ENCODE results near the gene SPACDR. TPM values are rescaled to one million over a fixed set of nuclear protein-coding genes. Genes with fewer than 3 reads are reported as not detected.

The SPACDR gene
- total RNA-seq, 1 donor from 2014 or later = 2.8 TPM

GRCh38 chr7:100425347-100425746 is 38.7 kb downstream of the SPACDR start:
- H3K4me3 Mint-ChIP-seq = no peak overlapping the region
- peaks cover 5% of the 10 kb centered on the region for H3K4me1 Mint-ChIP-seq (ENCODE audit: unreplicated experiment)
- no peak for DNase-seq (ENCODE audit: extremely low spot score, unreplicated experiment)
- peaks cover 17% of the 10 kb centered on the region for H3K27me3 Mint-ChIP-seq
- TF ChIP-seq CTCF (conservative IDR thresholded peaks at IDR 0.05) = no peak
- no peak overlapping the region for H3K27ac Mint-ChIP-seq
- H3K9me3 Mint-ChIP-seq = no peaks in the 10 kb centered on the region
- peaks cover 6% of the 10 kb centered on the region for H3K36me3 Mint-ChIP-seq

- Mint-ChIP-seq H3K27me3 (peaks cover 3% of the 10 kb centered on the region), H3K36me3 (no peaks in the 10 kb centered on the region), H3K4me1 (ENCODE audit: unreplicated experiment) (peaks cover 4% of the 10 kb centered on the region), H3K9me3 (no peaks in the 10 kb centered on the region), H3K4me3 (no peak overlapping the region), H3K27ac (no peak overlapping the region)
- DNase-seq (ENCODE audit: extremely low spot score, unreplicated experiment) = no peak
- no peak for TF ChIP-seq CTCF (conservative IDR thresholded peaks at IDR 0.05)
Measured at GRCh38 chr7:100423315-100423714, 40.7 kb downstream of the SPACDR start.

- H3K9me3 Mint-ChIP-seq = no peaks in the 10 kb centered on the region
- no peaks in the 10 kb centered on the region for H3K27me3 Mint-ChIP-seq
- H3K36me3 Mint-ChIP-seq = no peaks in the 10 kb centered on the region
- no peak for TF ChIP-seq CTCF (conservative IDR thresholded peaks at IDR 0.05)
- no peak overlapping the region for H3K27ac Mint-ChIP-seq
- H3K4me3 Mint-ChIP-seq = no peak overlapping the region
- peaks cover 4% of the 10 kb centered on the region for H3K4me1 Mint-ChIP-seq (ENCODE audit: unreplicated experiment)
- no peak for DNase-seq (ENCODE audit: extremely low spot score, unreplicated experiment)
Measured at GRCh38 chr7:100419660-100420226, 44.3 kb downstream of the SPACDR start.

- no peaks in the 10 kb centered on the region for H3K9me3 Mint-ChIP-seq
- no peak overlapping the region for H3K27ac Mint-ChIP-seq
- TF ChIP-seq CTCF (conservative IDR thresholded peaks at IDR 0.05) = peak; percentile 43
- H3K27me3 Mint-ChIP-seq = no peaks in the 10 kb centered on the region
- peaks cover 4% of the 10 kb centered on the region for H3K4me1 Mint-ChIP-seq (ENCODE audit: unreplicated experiment)
- H3K36me3 Mint-ChIP-seq = no peaks in the 10 kb centered on the region
- DNase-seq (ENCODE audit: extremely low spot score, unreplicated experiment) = no peak
- H3K4me3 Mint-ChIP-seq = no peak overlapping the region
Measured at GRCh38 chr7:100418930-100419659, 45.0 kb downstream of the SPACDR start.

GRCh38 chr7:100415448-100415847 is 48.6 kb downstream of the SPACDR start:
- H3K36me3 Mint-ChIP-seq = no peaks in the 10 kb centered on the region
- no peak for DNase-seq (ENCODE audit: extremely low spot score, unreplicated experiment)
- peaks cover 3% of the 10 kb centered on the region for H3K27me3 Mint-ChIP-seq
- H3K27ac Mint-ChIP-seq = no peak overlapping the region
- no peak overlapping the region for H3K4me3 Mint-ChIP-seq
- TF ChIP-seq CTCF (conservative IDR thresholded peaks at IDR 0.05) = no peak
- H3K9me3 Mint-ChIP-seq = no peaks in the 10 kb centered on the region
- peaks cover 4% of the 10 kb centered on the region for H3K4me1 Mint-ChIP-seq (ENCODE audit: unreplicated experiment)

All from type B pancreatic cell (in vitro differentiated cells).